ENCODE measurements around the gene EXD3. TPM values are rescaled to one million over a fixed set of nuclear protein-coding genes. Genes with fewer than 3 reads are reported as not detected.

Gene EXD3
- total RNA-seq, 5 donors from 2014 or later (not counting 1 experiment from before 2014, with no cell fraction given) = 18.5 to 43.8 (median 38.0) TPM

DNA sequence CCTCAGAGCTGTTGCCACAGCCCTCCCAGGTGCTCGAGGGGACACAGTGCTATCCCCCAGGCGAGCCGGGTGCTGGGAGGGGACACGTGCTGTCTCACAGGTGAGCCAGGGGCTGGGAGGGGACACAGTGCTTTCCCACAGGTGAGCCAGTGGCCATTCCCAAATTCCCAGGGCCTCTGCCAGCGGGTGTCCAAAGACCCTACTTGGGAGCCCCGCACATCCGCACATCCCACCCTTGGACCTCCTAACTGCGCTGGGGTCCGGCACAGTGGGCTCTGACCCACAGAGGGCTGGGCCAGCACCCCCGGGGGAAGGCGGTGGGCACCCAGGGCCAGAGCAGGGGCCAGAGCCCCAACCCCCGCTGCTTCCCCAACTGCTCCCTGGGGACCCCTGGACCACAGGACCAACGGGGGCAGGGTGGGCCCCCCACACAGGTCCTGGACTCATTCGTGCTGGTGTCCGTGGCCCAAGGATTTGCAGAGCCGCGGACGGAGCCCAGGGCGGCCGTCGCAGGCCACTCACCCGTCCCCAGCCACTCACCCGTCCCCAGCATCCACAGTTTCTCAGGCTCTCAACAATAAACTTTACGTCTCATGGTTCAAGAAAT is 17.9 kb downstream of the EXD3 start:
- Mint-ChIP-seq H3K4me1 (peaks cover 0 to 14% (median 8%) of the 10 kb centered on the region in 3 donors), H3K27ac (no peak overlapping the region), H3K36me3 (peaks cover 13% of the 10 kb centered on the region), H3K4me3 (no peak overlapping the region), H3K27me3 (peaks cover 0 to 3% of the 10 kb centered on the region in 2 donors), H3K9me3 (no peaks in the 10 kb centered on the region)
- Histone ChIP-seq H3K27me3 (replicated peaks in 1 of 2; ENCODE audit: control insufficient read depth in 2 of 2, extremely low read depth in 1 of 2, insufficient read depth in 2 of 2, low read length in 1 of 2) (peaks cover 0 to 27% of the 10 kb centered on the region in 2 experiments), H3K4me1 (ENCODE audit: control insufficient read depth in 1 of 2, extremely low read depth in 1 of 2, insufficient read depth in 2 of 2, low read length in 2 of 2) (peaks cover 0 to 14% of the 10 kb centered on the region in 2 experiments), H3K36me3 (ENCODE audit: control insufficient read depth in 2 of 2, extremely low read depth in 1 of 2, insufficient read depth in 1 of 2, low read length in 1 of 2) (no peaks in the 10 kb centered on the region), H3K27ac (ENCODE audit: low read length) (no peak overlapping the region), H3K9me3 (no peaks in the 10 kb centered on the region), H3K4me3 (ENCODE audit: control insufficient read depth in 1 of 2, extremely low read depth in 1 of 2, low read length in 1 of 2) (no peak overlapping the region)
- POLR2A ChIA-PET = interaction anchor here in 1 of 2 donors (0.6 kb wide), 1 partner anchor 980 kb away, joined by 3 read pairs; no protein-coding TSS in a partner anchor
- WGBS (ENCODE audit: insufficient coverage) = 93% methylated on average over 23 of the region's 24 CpGs
- DNase-seq = no peak
- CTCF ChIA-PET = no interaction called here
- ATAC-seq (replicated peaks in 1 of 4) = no peak

DNA sequence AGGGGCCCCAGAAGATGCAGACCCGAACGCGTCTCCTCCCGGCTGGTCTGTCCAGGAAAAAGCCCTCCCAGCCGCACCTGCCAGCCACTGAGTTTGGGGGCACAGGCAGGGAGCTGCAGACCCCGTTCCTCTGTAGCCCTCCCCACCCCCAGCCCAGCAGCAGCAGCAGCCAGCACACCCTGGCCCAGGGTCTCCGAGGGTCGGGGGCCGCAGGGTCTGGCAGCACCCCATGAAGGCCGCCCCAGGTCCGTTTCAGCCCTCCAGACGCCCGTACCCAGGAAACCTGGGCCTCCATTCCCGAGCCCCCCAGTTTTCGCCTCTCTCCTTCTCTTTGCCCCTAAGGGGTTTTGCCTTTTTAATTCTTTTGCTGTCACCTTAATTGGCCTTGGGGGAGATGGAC is 19.7 kb downstream of the EXD3 start:
- Mint-ChIP-seq H3K27me3 (peaks cover 0 to 3% of the 10 kb centered on the region in 2 donors), H3K27ac (no peak overlapping the region), H3K4me1 (peaks cover 0 to 15% (median 8%) of the 10 kb centered on the region in 3 donors), H3K9me3 (no peaks in the 10 kb centered on the region), H3K36me3 (peaks cover 18% of the 10 kb centered on the region), H3K4me3 (no peak overlapping the region)
- ChIA-PET CTCF (no interaction called here), POLR2A (no interaction called here)
- WGBS (ENCODE audit: insufficient coverage) = 96% methylated on average over 13 of the region's 15 CpGs
- no peak overlapping the region for H3K27ac ChIP-seq (ENCODE audit: low read length)
- DNase-seq (no peak), ATAC-seq (replicated peaks in 1 of 4) (no peak)
- H3K36me3 ChIP-seq (ENCODE audit: control insufficient read depth in 2 of 2, extremely low read depth in 1 of 2, insufficient read depth in 1 of 2, low read length in 1 of 2) = no peaks in the 10 kb centered on the region
- no peaks in the 10 kb centered on the region for H3K9me3 ChIP-seq
- peaks cover 0 to 27% of the 10 kb centered on the region in 2 experiments for H3K27me3 ChIP-seq (replicated peaks in 1 of 2; ENCODE audit: control insufficient read depth in 2 of 2, extremely low read depth in 1 of 2, insufficient read depth in 2 of 2, low read length in 1 of 2)
- no peak overlapping the region for H3K4me3 ChIP-seq (ENCODE audit: control insufficient read depth in 1 of 2, extremely low read depth in 1 of 2, low read length in 1 of 2)
- H3K4me1 ChIP-seq (ENCODE audit: control insufficient read depth in 1 of 2, extremely low read depth in 1 of 2, insufficient read depth in 2 of 2, low read length in 2 of 2) = peaks cover 0 to 14% of the 10 kb centered on the region in 2 experiments

DNA sequence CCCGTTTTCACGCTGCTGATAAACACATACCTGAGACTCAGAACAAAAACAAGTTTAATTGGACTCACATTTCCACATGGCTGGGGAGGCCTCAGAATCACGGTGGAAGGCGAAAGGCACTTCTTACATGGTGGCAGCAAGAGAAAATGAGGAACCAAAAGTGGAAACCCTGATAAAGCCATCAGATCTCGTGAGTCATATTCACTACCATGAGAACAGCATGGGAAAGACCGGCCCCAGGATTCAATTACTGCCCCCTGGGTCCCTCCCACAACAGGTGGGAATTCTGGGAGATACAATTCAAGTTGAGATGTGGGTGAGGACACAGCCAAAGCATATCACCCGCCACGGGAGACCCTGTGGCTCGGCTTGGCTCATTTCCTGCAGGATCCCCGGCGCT is 20.2 kb downstream of the EXD3 start:
- Mint-ChIP-seq H3K4me3 (no peak overlapping the region), H3K27me3 (peaks cover 0 to 3% of the 10 kb centered on the region in 2 donors), H3K9me3 (no peaks in the 10 kb centered on the region), H3K27ac (no peak overlapping the region), H3K4me1 (peaks cover 1 to 18% (median 8%) of the 10 kb centered on the region in 3 donors), H3K36me3 (peaks cover 21% of the 10 kb centered on the region)
- no peaks in the 10 kb centered on the region for H3K9me3 ChIP-seq
- peaks cover 0 to 16% of the 10 kb centered on the region in 2 experiments for H3K4me1 ChIP-seq (ENCODE audit: control insufficient read depth in 1 of 2, extremely low read depth in 1 of 2, insufficient read depth in 2 of 2, low read length in 2 of 2)
- no peaks in the 10 kb centered on the region for H3K36me3 ChIP-seq (ENCODE audit: control insufficient read depth in 2 of 2, extremely low read depth in 1 of 2, insufficient read depth in 1 of 2, low read length in 1 of 2)
- ChIA-PET POLR2A (no interaction called here), CTCF (no interaction called here)
- 93% methylated on average over 3 of the region's 11 CpGs for WGBS (ENCODE audit: insufficient coverage)
- H3K4me3 ChIP-seq (ENCODE audit: control insufficient read depth in 1 of 2, extremely low read depth in 1 of 2, low read length in 1 of 2) = no peak overlapping the region
- H3K27me3 ChIP-seq (replicated peaks in 1 of 2; ENCODE audit: control insufficient read depth in 2 of 2, extremely low read depth in 1 of 2, insufficient read depth in 2 of 2, low read length in 1 of 2) = peaks cover 0 to 23% of the 10 kb centered on the region in 2 experiments
- DNase-seq (no peak), ATAC-seq (replicated peaks in 1 of 4) (no peak)
- no peak overlapping the region for H3K27ac ChIP-seq (ENCODE audit: low read length)

DNA sequence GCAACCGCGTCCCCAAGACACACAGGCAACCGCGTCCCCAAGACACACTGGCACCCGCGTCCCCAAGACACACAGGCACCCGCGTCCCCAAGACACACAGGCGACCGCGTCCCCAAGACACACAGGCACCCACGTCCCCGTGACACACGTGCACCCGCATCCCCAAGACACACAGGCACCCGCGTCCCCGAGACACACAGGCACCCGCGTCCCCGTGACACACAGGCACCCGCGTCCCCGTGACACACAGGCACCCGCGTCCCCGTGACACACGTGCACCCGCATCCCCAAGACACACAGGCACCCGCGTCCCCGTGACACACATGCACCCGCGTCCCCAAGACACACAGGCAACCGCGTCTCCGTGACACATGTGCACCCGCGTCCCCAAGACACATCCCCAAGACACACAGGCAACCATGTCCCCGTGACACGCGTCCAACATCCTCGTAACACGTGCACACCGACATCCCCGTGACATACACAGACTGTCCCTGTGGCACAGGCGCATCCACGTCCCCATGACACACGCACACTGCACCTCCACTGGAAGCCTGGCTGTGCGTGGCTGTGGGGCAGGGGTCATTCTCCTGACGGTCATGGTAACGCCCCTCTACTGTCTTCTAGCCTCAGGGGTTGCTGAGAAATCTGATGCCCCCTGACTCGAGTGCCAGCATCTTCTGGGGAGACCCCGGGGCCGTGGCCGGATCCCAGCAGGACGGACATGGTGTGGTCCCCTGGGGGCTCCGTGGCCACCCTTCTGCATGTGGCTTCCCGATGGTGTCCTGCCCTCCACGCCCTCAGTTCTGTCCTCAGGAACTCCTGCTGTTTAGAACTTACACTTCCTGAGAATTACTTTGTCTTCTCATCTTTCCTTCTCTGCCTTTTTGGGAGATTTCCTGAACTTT is 24.1 kb downstream of the EXD3 start:
- Mint-ChIP-seq H3K4me1 (peaks cover 0 to 18% (median 1%) of the 10 kb centered on the region in 3 donors), H3K9me3 (no peaks in the 10 kb centered on the region), H3K36me3 (peaks cover 18% of the 10 kb centered on the region), H3K27me3 (no peaks in the 10 kb centered on the region), H3K4me3 (no peak overlapping the region), H3K27ac (no peak overlapping the region)
- WGBS (ENCODE audit: insufficient coverage) = 98% methylated on average over 57 of the region's 60 CpGs
- DNase-seq = no peak
- Histone ChIP-seq H3K27ac (ENCODE audit: low read length) (no peak overlapping the region), H3K4me3 (ENCODE audit: control insufficient read depth in 1 of 2, extremely low read depth in 1 of 2, low read length in 1 of 2) (no peak overlapping the region), H3K36me3 (ENCODE audit: control insufficient read depth in 2 of 2, extremely low read depth in 1 of 2, insufficient read depth in 1 of 2, low read length in 1 of 2) (no peaks in the 10 kb centered on the region), H3K4me1 (ENCODE audit: control insufficient read depth in 1 of 2, extremely low read depth in 1 of 2, insufficient read depth in 2 of 2, low read length in 2 of 2) (peaks cover 0 to 2% of the 10 kb centered on the region in 2 experiments), H3K9me3 (no peaks in the 10 kb centered on the region), H3K27me3 (replicated peaks in 1 of 2; ENCODE audit: control insufficient read depth in 2 of 2, extremely low read depth in 1 of 2, insufficient read depth in 2 of 2, low read length in 1 of 2) (no peaks in the 10 kb centered on the region)
- ChIA-PET POLR2A (no interaction called here), CTCF (no interaction called here)
- no peak for ATAC-seq (replicated peaks in 1 of 4)

DNA sequence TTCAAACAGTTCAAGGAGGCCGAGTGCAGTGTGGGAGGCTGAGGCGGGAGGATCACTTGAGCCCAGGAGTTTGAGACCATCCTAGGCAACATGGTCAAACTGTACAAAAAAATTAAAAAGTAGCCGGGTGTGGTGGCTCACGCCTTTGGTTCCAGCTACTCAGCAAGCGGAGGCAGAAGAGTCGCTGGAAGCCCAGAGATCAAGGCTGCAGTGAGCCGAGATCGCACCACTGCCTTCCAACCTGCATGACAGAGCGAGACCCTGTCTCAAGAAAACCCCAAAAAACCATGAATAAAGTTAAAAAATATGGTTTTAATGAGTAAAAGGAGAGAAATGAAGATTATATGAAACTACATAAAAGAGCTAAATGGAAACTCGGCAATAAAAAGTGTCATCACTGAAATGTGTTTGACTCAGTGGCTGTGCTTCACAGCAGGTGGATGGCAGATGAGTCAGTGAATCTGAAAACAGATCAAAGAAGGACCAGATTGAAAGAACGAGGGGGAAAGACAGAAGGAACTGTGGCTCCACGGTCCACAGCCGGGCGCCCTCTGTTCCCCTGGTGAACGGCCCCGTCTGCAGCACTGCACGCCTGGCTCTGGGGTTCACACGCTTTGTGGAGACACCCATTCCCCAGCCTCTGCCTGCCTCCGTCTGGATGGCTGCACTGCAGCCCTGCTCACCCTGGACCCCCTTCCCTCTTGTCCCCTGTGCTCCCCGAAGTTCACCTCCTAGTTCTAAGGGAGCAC is 25.1 kb downstream of the EXD3 start:
- ATAC-seq (replicated peaks in 1 of 4) = no peak

DNA sequence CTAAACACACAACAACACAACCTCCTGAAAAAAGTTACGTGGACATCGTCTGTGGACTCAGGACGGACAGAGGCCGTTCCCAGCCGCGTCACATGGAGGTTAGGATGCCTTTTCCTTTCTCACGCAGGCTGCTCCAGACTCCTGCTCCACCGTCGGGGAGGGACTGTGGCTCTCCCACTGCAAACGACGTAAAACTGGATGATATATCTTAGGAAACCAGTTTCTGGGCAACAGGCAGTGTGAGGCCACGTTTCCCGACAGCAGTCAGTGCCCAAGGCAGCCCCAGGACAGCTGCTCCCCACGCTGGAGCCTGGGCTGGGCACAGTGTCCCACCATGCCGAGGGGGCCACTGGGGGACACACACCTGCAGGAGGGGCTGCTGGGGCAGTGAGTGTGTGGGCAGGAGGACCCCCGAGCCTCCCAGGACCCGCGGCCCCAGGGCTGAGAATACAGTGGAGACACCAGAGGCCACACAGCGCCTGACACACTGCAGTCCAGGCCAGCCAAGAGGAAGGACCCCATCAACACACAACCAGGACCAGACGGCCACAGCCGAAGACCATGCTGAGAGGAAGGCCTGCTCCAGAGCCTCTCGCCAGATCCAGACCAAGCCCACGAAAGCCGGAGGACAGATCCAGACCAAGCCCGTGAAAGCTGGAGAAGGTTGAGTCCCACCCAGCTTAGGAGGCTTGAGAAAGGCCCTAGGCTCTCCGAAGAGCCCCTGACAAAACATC is 26.2 kb downstream of the EXD3 start:
- H3K4me1 Mint-ChIP-seq = peaks cover 0 to 16% (median 1%) of the 10 kb centered on the region in 3 donors
- no peak for ATAC-seq (replicated peaks in 1 of 4)
- Histone ChIP-seq H3K9me3 (no peaks in the 10 kb centered on the region), H3K36me3 (ENCODE audit: control insufficient read depth in 2 of 2, extremely low read depth in 1 of 2, insufficient read depth in 1 of 2, low read length in 1 of 2) (no peaks in the 10 kb centered on the region), H3K27ac (ENCODE audit: low read length) (no peak overlapping the region), H3K4me3 (ENCODE audit: control insufficient read depth in 1 of 2, extremely low read depth in 1 of 2, low read length in 1 of 2) (no peak overlapping the region), H3K4me1 (ENCODE audit: control insufficient read depth in 1 of 2, extremely low read depth in 1 of 2, insufficient read depth in 2 of 2, low read length in 2 of 2) (peaks cover 0 to 2% of the 10 kb centered on the region in 2 experiments), H3K27me3 (replicated peaks in 1 of 2; ENCODE audit: control insufficient read depth in 2 of 2, extremely low read depth in 1 of 2, insufficient read depth in 2 of 2, low read length in 1 of 2) (no peaks in the 10 kb centered on the region)
- no peaks in the 10 kb centered on the region for H3K9me3 Mint-ChIP-seq
- peaks cover 13% of the 10 kb centered on the region for H3K36me3 Mint-ChIP-seq
- H3K27ac Mint-ChIP-seq = no peak overlapping the region
- 87% methylated on average over 22 of the region's 26 CpGs for WGBS (ENCODE audit: insufficient coverage)
- no peak overlapping the region for H3K4me3 Mint-ChIP-seq
- ChIA-PET CTCF (no interaction called here), POLR2A (no interaction called here)
- H3K27me3 Mint-ChIP-seq = no peaks in the 10 kb centered on the region
- DNase-seq = no peak

More for the DNA sequence above, 25.1 kb downstream of the EXD3 start:
- ChIA-PET POLR2A (no interaction called here), CTCF (no interaction called here)
- Histone ChIP-seq H3K9me3 (no peaks in the 10 kb centered on the region), H3K36me3 (ENCODE audit: control insufficient read depth in 2 of 2, extremely low read depth in 1 of 2, insufficient read depth in 1 of 2, low read length in 1 of 2) (no peaks in the 10 kb centered on the region), H3K4me1 (ENCODE audit: control insufficient read depth in 1 of 2, extremely low read depth in 1 of 2, insufficient read depth in 2 of 2, low read length in 2 of 2) (peaks cover 0 to 2% of the 10 kb centered on the region in 2 experiments), H3K27ac (ENCODE audit: low read length) (no peak overlapping the region), H3K27me3 (replicated peaks in 1 of 2; ENCODE audit: control insufficient read depth in 2 of 2, extremely low read depth in 1 of 2, insufficient read depth in 2 of 2, low read length in 1 of 2) (no peaks in the 10 kb centered on the region), H3K4me3 (ENCODE audit: control insufficient read depth in 1 of 2, extremely low read depth in 1 of 2, low read length in 1 of 2) (no peak overlapping the region)
- Mint-ChIP-seq H3K27me3 (no peaks in the 10 kb centered on the region), H3K9me3 (no peaks in the 10 kb centered on the region), H3K36me3 (peaks cover 18% of the 10 kb centered on the region), H3K27ac (no peak overlapping the region), H3K4me1 (peaks cover 0 to 18% (median 1%) of the 10 kb centered on the region in 3 donors), H3K4me3 (no peak overlapping the region)
- WGBS (ENCODE audit: insufficient coverage) = 45% methylated on average over 15 of the region's 20 CpGs
- DNase-seq = no peak
